Activated T-helper 1 cell treated with anti-CD3 and anti-CD28 coated beads, Interleukin-12 subunit alpha, Interleukin-12 subunit beta, Interleukin-2, Interleukin-4 antibody, amounts not matched to agents 30 ng/mL and 10 ng/mL and 1 ng/mL, durations not matched to agents 14 hours and 24 hours and 36 hours (primary cell): ENCODE data around the gene RSRC1. TPM values are rescaled to one million over a fixed set of nuclear protein-coding genes. Genes with fewer than 3 reads are reported as not detected.
"Not testable (repeated sequence)": the region's sequence is repeated elsewhere in the genome, so short reads cannot be mapped to it uniquely, and the experiment has no call there.

ENCODE experiments used
- DNase-seq: peaks from one replicate; pipeline ENCODE4 v3.0.0; 2021; ENCODE audit warnings: low spot score
- H3K27ac Mint-ChIP-seq: one replicate; pipeline ENCODE4 v1.8.0; 2021; ENCODE audit warnings: mild to moderate bottlenecking, mixed read lengths
- H3K27me3 Mint-ChIP-seq: one replicate; pipeline ENCODE4 v1.8.0; 2022; ENCODE audit warnings: mild to moderate bottlenecking, moderate library complexity, mixed read lengths; ENCODE audit not compliant: insufficient read depth
- H3K36me3 Mint-ChIP-seq: one replicate; pipeline ENCODE4 v1.8.0; 2021; ENCODE audit warnings: low read depth, mixed read lengths
- H3K4me1 Mint-ChIP-seq: one replicate; pipeline ENCODE4 v1.8.0; 2021; ENCODE audit warnings: low read depth, mixed read lengths
- H3K4me3 Mint-ChIP-seq: one replicate; pipeline ENCODE4 v1.8.0; 2021; ENCODE audit warnings: mild to moderate bottlenecking, moderate library complexity, mixed read lengths
- H3K9me3 Mint-ChIP-seq: one replicate; pipeline ENCODE4 v1.8.0; 2021; ENCODE audit warnings: mixed read lengths
- intact Hi-C: fragments of 100-400 bp; cut with micrococcal nuclease; formaldehyde crosslinking; loops from one replicate; pipeline ENCODE4 v1.15.1; 2024
- total RNA-seq: library from RNA; stranded (reverse); gene quantifications from 2 replicates; pipeline ENCODE4 v1.2.3, GENCODE V29; 2022

The RSRC1 gene
- total RNA-seq, 1 donor from 2014 or later, result 41.8 TPM

GRCh38 chr3:158103887-158104327, 6.0 kb upstream of the RSRC1 start:
- peaks cover 87% of the 10 kb centered on the region for H3K27me3 Mint-ChIP-seq
- H3K4me3 Mint-ChIP-seq, result peak overlapping the region; percentile 40
- H3K4me1 Mint-ChIP-seq, result peaks cover 50% of the 10 kb centered on the region
- intact Hi-C loops, result loop anchor here (5.0 to 10.0 kb wide), 4 partner anchors 667 to 1661 kb away; partner anchors contain the start of genes MFSD1 and PTX3
- peaks cover 3% of the 10 kb centered on the region for H3K36me3 Mint-ChIP-seq
- no peaks in the 10 kb centered on the region for H3K9me3 Mint-ChIP-seq
- DNase-seq, result no peak
- H3K27ac Mint-ChIP-seq, result peak overlapping the region; percentile 53

- Mint-ChIP-seq H3K36me3 (peaks cover 3% of the 10 kb centered on the region), H3K9me3 (no peaks in the 10 kb centered on the region), H3K27ac (peak overlapping the region; percentile 53), H3K27me3 (peaks cover 86% of the 10 kb centered on the region), H3K4me1 (peaks cover 53% of the 10 kb centered on the region), H3K4me3 (peak overlapping the region; percentile 50)
- intact Hi-C loops, result loop anchor here (5.0 to 10.0 kb wide), 4 partner anchors 667 to 1660 kb away; partner anchors contain the start of genes MFSD1 and PTX3
- no peak for DNase-seq
These were observed 5.4 kb upstream of the RSRC1 start for GRCh38 chr3:158104431-158104921.

- H3K36me3 Mint-ChIP-seq, result peaks cover 3% of the 10 kb centered on the region
- H3K4me1 Mint-ChIP-seq, result peaks cover 58% of the 10 kb centered on the region
- H3K27me3 Mint-ChIP-seq, result peaks cover 83% of the 10 kb centered on the region
- peak overlapping the region; percentile 56 for H3K4me3 Mint-ChIP-seq
- H3K27ac Mint-ChIP-seq, result no peak overlapping the region
- DNase-seq, result no peak
- no peaks in the 10 kb centered on the region for H3K9me3 Mint-ChIP-seq
- intact Hi-C loops, result loop anchor here (5.0 to 10.0 kb wide), 4 partner anchors 327 to 1660 kb away; partner anchors contain the start of gene MFSD1
These were observed 4.7 kb upstream of the RSRC1 start for GRCh38 chr3:158105119-158105709.

GRCh38 chr3:158105710-158106253, 4.1 kb upstream of the RSRC1 start:
- Mint-ChIP-seq H3K27ac (peak overlapping the region; percentile 80), H3K4me3 (peak overlapping the region; percentile 82), H3K9me3 (no peaks in the 10 kb centered on the region), H3K36me3 (peaks cover 3% of the 10 kb centered on the region), H3K27me3 (peaks cover 77% of the 10 kb centered on the region), H3K4me1 (peaks cover 63% of the 10 kb centered on the region)
- DNase-seq, result no peak
- intact Hi-C loops, result loop anchor here (5.0 to 10.0 kb wide), 4 partner anchors 327 to 1659 kb away; partner anchors contain the start of gene MFSD1

GRCh38 chr3:158106766-158107471, 3.0 kb upstream of the RSRC1 start:
- DNase-seq, result no peak

GRCh38 chr3:158107605-158108444, 2.1 kb upstream of the RSRC1 start:
- peaks cover 80% of the 10 kb centered on the region for H3K4me1 Mint-ChIP-seq
- peaks cover 11% of the 10 kb centered on the region for H3K36me3 Mint-ChIP-seq
- peaks cover 7% of the 10 kb centered on the region for H3K9me3 Mint-ChIP-seq
- no peak for DNase-seq
- intact Hi-C loops, result loop anchor here (5.0 to 10.0 kb wide), 4 partner anchors 324 to 1657 kb away; partner anchors contain the start of gene MFSD1
- peak overlapping the region; percentile 74 for H3K4me3 Mint-ChIP-seq
- peak overlapping the region; percentile 64 for H3K27ac Mint-ChIP-seq
- H3K27me3 Mint-ChIP-seq, result peaks cover 61% of the 10 kb centered on the region

More at GRCh38 chr3:158106766-158107471, 3.0 kb upstream of the RSRC1 start:
- H3K4me3 Mint-ChIP-seq, result peak overlapping the region; percentile 74
- peak overlapping the region; percentile 64 for H3K27ac Mint-ChIP-seq
- peaks cover 70% of the 10 kb centered on the region for H3K27me3 Mint-ChIP-seq
- peaks cover 1% of the 10 kb centered on the region for H3K9me3 Mint-ChIP-seq
- intact Hi-C loops, result loop anchor here (5.0 to 10.0 kb wide), 4 partner anchors 325 to 1658 kb away; partner anchors contain the start of gene MFSD1
- H3K36me3 Mint-ChIP-seq, result peaks cover 5% of the 10 kb centered on the region
- peaks cover 74% of the 10 kb centered on the region for H3K4me1 Mint-ChIP-seq

GRCh38 chr3:158108445-158108985, 1.4 kb upstream of the RSRC1 start:
- peaks cover 17% of the 10 kb centered on the region for H3K36me3 Mint-ChIP-seq
- peaks cover 9% of the 10 kb centered on the region for H3K9me3 Mint-ChIP-seq
- intact Hi-C loops, result loop anchor here (5.0 to 10.0 kb wide), 4 partner anchors 324 to 1656 kb away; partner anchors contain the start of gene MFSD1
- no peak for DNase-seq
- H3K27ac Mint-ChIP-seq, result no peak overlapping the region
- H3K4me1 Mint-ChIP-seq, result peaks cover 77% of the 10 kb centered on the region
- H3K4me3 Mint-ChIP-seq, result peak overlapping the region; percentile 39
- peaks cover 54% of the 10 kb centered on the region for H3K27me3 Mint-ChIP-seq

- peaks cover 17% of the 10 kb centered on the region for H3K9me3 Mint-ChIP-seq
- H3K27ac Mint-ChIP-seq, result peak overlapping the region; percentile 65
- peaks cover 69% of the 10 kb centered on the region for H3K4me1 Mint-ChIP-seq
- no peak for DNase-seq
- H3K27me3 Mint-ChIP-seq, result peaks cover 46% of the 10 kb centered on the region
- H3K4me3 Mint-ChIP-seq, result peak overlapping the region; percentile 87
- H3K36me3 Mint-ChIP-seq, result peaks cover 25% of the 10 kb centered on the region
- intact Hi-C loops, result loop anchor here (5.0 to 10.0 kb wide), 4 partner anchors 323 to 1655 kb away; partner anchors contain the start of gene MFSD1
These were observed 540 bp upstream of the RSRC1 start for GRCh38 chr3:158109295-158109803.

- intact Hi-C loops, result loop anchor here (1.0 to 5.0 kb wide), 7 partner anchors 12 to 532 kb away; partner anchors contain the start of genes GFM1 and MLF1
- H3K4me3 Mint-ChIP-seq, result peak overlapping the region; percentile 87
- H3K27me3 Mint-ChIP-seq, result peaks cover 38% of the 10 kb centered on the region
- H3K9me3 Mint-ChIP-seq, result peaks cover 17% of the 10 kb centered on the region
- no peak for DNase-seq
- peaks cover 27% of the 10 kb centered on the region for H3K36me3 Mint-ChIP-seq
- peak overlapping the region; percentile 65 for H3K27ac Mint-ChIP-seq
- H3K4me1 Mint-ChIP-seq, result peaks cover 62% of the 10 kb centered on the region
These were observed 749 bp downstream of the RSRC1 start for GRCh38 chr3:158110658-158111018.

- Mint-ChIP-seq H3K4me3 (peak overlapping the region; percentile 45), H3K27ac (no peak overlapping the region)
These were observed 2.0 kb downstream of the RSRC1 start for GRCh38 chr3:158111861-158112260.

GRCh38 chr3:158113595-158113994, 3.7 kb downstream of the RSRC1 start:
- Mint-ChIP-seq H3K4me1 (peaks cover 36% of the 10 kb centered on the region), H3K9me3 (peaks cover 17% of the 10 kb centered on the region), H3K36me3 (peaks cover 24% of the 10 kb centered on the region)
- H3K27me3 Mint-ChIP-seq, DNase-seq, H3K4me3 Mint-ChIP-seq, H3K27ac Mint-ChIP-seq: not testable (repeated sequence)
- intact Hi-C loops, result loop anchor here (5.0 kb wide), 3 partner anchors 459 to 529 kb away; partner anchors contain the start of genes GFM1 and MLF1

More at GRCh38 chr3:158111861-158112260, 2.0 kb downstream of the RSRC1 start:
- H3K27me3 Mint-ChIP-seq, result peaks cover 27% of the 10 kb centered on the region
- H3K4me1 Mint-ChIP-seq, result peaks cover 51% of the 10 kb centered on the region
- peaks cover 17% of the 10 kb centered on the region for H3K9me3 Mint-ChIP-seq
- peaks cover 27% of the 10 kb centered on the region for H3K36me3 Mint-ChIP-seq
- no peak for DNase-seq
- intact Hi-C loops, result loop anchor here (2.0 to 5.0 kb wide), 4 partner anchors 15 to 530 kb away; partner anchors contain the start of genes GFM1 and MLF1
